KMS-11 (cell line): ENCODE results near the gene PRXL2A.

ENCODE experiments used
- H2AFZ ChIP-seq: fragments of 200-600 bp; sonication (generic); 2 replicates; pipeline ENCODE4 v1.6.1; 2016; ENCODE audit warnings: antibody characterized with exemption, mixed run types, low read depth
- H3K27ac ChIP-seq: fragments of 200-600 bp; sonication (generic); 2 replicates; pipeline ENCODE4 v1.6.1; 2016; ENCODE audit warnings: mild to moderate bottlenecking, mixed run types
- H3K27me3 ChIP-seq: fragments of 200-600 bp; sonication (generic); 2 replicates; pipeline ENCODE4 v1.6.1; 2017; ENCODE audit warnings: mild to moderate bottlenecking, low read depth, mixed run types, moderate library complexity; ENCODE audit not compliant: insufficient read depth
- H3K36me3 ChIP-seq: fragments of 200-600 bp; sonication (generic); 2 replicates; pipeline ENCODE4 v1.6.1; 2017; ENCODE audit warnings: mild to moderate bottlenecking, mixed run types; ENCODE audit not compliant: insufficient read depth
- H3K4me1 ChIP-seq: fragments of 200-600 bp; sonication (generic); 2 replicates; pipeline ENCODE4 v1.6.1; 2016; ENCODE audit warnings: mild to moderate bottlenecking, low read depth, mixed run types; ENCODE audit not compliant: poor library complexity, severe bottlenecking
- H3K4me2 ChIP-seq: fragments of 200-600 bp; sonication (generic); 2 replicates; pipeline ENCODE4 v1.7.0; 2016; ENCODE audit warnings: mild to moderate bottlenecking, mixed run types
- H3K4me3 ChIP-seq: fragments of 200-600 bp; sonication (generic); IDR thresholded peaks from 2 replicates; pipeline ENCODE4 v1.6.1; 2017; ENCODE audit warnings: low read depth, low read length, mixed read lengths; ENCODE audit not compliant: insufficient read depth
- H3K79me2 ChIP-seq: fragments of 200-600 bp; sonication (generic); 2 replicates; pipeline ENCODE4 v1.6.1; 2016; ENCODE audit warnings: low read depth, mixed run types; ENCODE audit not compliant: insufficient read depth
- H3K9ac ChIP-seq: fragments of 200-600 bp; sonication (generic); 2 replicates; pipeline ENCODE4 v1.6.1; 2016; ENCODE audit warnings: mild to moderate bottlenecking, mixed run types
- H4K20me1 ChIP-seq: fragments of 200-600 bp; sonication (generic); 2 replicates; pipeline ENCODE4 v1.6.1; 2016; ENCODE audit warnings: mild to moderate bottlenecking, mixed run types; ENCODE audit not compliant: insufficient read depth
- TF ChIP-seq, protein P1 (sequence below): fragments of 200-600 bp; sonication (generic); conservative IDR thresholded peaks from 2 replicates; pipeline ENCODE4 v1.6.1; 2017; ENCODE audit warnings: low read depth, mild to moderate bottlenecking, antibody characterized with exemption, low read length, moderate library complexity, mixed read lengths

Gene PRXL2A

DNA sequence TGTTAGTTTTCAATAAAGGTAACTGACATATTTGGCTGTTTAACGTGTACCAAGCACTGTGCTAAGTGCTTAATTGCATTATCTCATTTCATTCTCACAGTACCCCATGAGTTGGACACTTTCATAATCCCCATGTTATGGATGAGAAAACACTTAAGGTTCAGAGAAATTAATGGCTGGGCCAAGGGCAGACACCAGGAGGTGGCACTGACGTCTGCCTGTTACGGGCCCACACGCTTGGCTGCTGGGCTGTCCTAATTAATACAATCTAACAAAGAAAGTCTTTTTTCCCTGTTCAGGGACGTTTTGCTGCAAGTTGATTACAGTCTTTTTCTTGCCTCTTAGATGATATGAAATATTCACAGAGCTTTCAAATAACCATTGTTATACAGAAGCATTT is 35.7 kb upstream of the PRXL2A start:
- Histone ChIP-seq H3K27ac (no peak overlapping the region), H3K4me3 (no peak overlapping the region), H2AFZ (no peak overlapping the region), H3K79me2 (no peaks in the 10 kb centered on the region), H3K4me2 (no peak overlapping the region), H4K20me1 (no peaks in the 10 kb centered on the region), H3K4me1 (no peaks in the 10 kb centered on the region), H3K36me3 (no peaks in the 10 kb centered on the region), H3K27me3 (no peaks in the 10 kb centered on the region), H3K9ac (no peak overlapping the region)
- TF ChIP-seq, protein P1, sequence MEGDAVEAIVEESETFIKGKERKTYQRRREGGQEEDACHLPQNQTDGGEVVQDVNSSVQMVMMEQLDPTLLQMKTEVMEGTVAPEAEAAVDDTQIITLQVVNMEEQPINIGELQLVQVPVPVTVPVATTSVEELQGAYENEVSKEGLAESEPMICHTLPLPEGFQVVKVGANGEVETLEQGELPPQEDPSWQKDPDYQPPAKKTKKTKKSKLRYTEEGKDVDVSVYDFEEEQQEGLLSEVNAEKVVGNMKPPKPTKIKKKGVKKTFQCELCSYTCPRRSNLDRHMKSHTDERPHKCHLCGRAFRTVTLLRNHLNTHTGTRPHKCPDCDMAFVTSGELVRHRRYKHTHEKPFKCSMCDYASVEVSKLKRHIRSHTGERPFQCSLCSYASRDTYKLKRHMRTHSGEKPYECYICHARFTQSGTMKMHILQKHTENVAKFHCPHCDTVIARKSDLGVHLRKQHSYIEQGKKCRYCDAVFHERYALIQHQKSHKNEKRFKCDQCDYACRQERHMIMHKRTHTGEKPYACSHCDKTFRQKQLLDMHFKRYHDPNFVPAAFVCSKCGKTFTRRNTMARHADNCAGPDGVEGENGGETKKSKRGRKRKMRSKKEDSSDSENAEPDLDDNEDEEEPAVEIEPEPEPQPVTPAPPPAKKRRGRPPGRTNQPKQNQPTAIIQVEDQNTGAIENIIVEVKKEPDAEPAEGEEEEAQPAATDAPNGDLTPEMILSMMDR, result no peak

DNA sequence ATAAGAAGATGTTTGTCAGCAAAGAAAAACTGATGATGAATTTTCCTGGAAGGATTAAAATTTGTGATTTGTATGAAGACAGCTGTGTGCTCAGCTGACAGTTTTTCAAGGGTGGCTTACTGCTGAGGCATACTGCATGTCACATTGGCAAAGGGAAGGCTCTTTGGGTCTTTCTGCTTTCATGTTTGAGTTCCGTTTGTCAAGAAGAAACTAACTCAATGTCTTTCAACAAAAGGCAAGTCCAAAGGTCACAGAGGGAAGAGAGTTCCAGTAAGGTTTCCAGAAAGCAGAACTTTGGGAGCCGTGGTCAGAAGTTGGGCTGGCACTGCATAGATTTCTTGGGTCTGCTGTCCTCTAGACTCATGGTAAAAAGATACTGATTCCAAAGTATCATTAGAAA is 34.8 kb upstream of the PRXL2A start:
- Histone ChIP-seq H3K27ac (no peak overlapping the region), H3K4me2 (no peak overlapping the region), H4K20me1 (no peaks in the 10 kb centered on the region), H2AFZ (no peak overlapping the region), H3K36me3 (no peaks in the 10 kb centered on the region), H3K4me1 (no peaks in the 10 kb centered on the region), H3K79me2 (no peaks in the 10 kb centered on the region), H3K27me3 (no peaks in the 10 kb centered on the region), H3K9ac (no peak overlapping the region), H3K4me3 (no peak overlapping the region)
- TF ChIP-seq, protein P1, result no peak

DNA sequence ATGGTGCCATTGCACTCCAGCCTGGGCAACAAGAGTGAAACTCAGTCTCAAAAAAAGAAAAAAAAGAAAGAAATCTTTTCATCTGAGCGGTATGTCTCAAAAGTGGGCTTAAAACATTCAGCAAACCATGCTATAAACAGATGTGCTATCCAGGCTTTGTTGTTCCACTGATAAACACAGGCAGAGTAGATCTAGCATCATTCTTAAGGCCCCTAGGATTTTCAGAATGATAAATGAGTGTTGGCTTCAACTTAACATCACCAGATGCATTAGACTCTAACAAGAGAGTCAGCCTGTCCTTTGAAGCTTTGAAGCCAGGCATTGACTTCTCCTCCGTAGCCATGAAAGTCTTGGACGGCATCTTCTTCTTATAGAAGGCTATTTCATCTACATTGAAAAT is 28.6 kb upstream of the PRXL2A start:
- Histone ChIP-seq H3K27ac (no peak overlapping the region), H4K20me1 (no peaks in the 10 kb centered on the region), H3K4me2 (no peak overlapping the region), H3K79me2 (no peaks in the 10 kb centered on the region), H3K36me3 (no peaks in the 10 kb centered on the region), H3K9ac (no peak overlapping the region), H3K4me3 (no peak overlapping the region), H2AFZ (no peak overlapping the region), H3K4me1 (no peaks in the 10 kb centered on the region), H3K27me3 (no peaks in the 10 kb centered on the region)
- TF ChIP-seq, protein P1, result no peak

DNA sequence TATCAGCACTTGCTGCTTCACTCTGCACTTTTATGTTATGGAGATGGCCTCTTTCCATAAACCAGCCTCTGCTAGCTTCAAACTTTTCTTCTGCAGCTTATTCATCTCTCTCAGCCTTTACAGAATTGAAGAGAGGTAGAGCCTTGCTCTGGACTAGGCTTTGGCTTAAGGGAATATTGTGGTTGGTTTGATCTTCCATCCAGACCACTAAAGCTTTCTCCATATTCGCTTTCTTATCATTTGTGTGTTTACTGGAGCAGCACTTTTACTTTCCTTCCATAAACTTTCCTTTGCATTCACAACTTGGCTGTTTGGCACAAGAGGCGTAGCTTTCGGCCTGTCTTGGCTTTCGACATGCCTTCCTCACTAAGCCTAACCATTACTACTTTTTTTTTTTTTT is 28.2 kb upstream of the PRXL2A start:
- Histone ChIP-seq H3K27ac (no peak overlapping the region), H3K36me3 (no peaks in the 10 kb centered on the region), H3K9ac (no peak overlapping the region), H4K20me1 (no peaks in the 10 kb centered on the region), H3K4me1 (no peaks in the 10 kb centered on the region), H2AFZ (no peak overlapping the region), H3K4me3 (no peak overlapping the region), H3K79me2 (no peaks in the 10 kb centered on the region), H3K27me3 (no peaks in the 10 kb centered on the region), H3K4me2 (no peak overlapping the region)
- TF ChIP-seq, protein P1, result no peak
